AG04449 (cell line): ENCODE results near the gene NR1H2.
"Not testable (repeated sequence)": the region's sequence is repeated elsewhere in the genome, so short reads cannot be mapped to it uniquely, and the experiment has no call there.

Experiments
- CTCF ChIA-PET: fragments of 350-600 bp; formaldehyde crosslinking; extraction: SDS; loops from one replicate; lab custom pipeline; 2021; ENCODE audit warnings: antibody characterized with exemption; lab: Yijun Ruan, JAX
- POLR2A ChIA-PET: fragments of 400-600, 350-600 bp; formaldehyde crosslinking; extraction: SDS; loops from one replicate; lab custom pipeline; 2020; ENCODE audit warnings: antibody characterized with exemption, inconsistent platforms; lab: Yijun Ruan, JAX
- DNase-seq: peaks from one replicate; pipeline ENCODE4 v3.0.0-alpha.2; 2010; ENCODE audit warnings: low read depth, low spot score
- H3K4me3 ChIP-seq: 2 replicates; pipeline ENCODE4 v1.5.1; 2011; ENCODE audit warnings: low read depth, mild to moderate bottlenecking, control low read depth, low read length
- TF ChIP-seq, protein P1 (sequence below): IDR thresholded peaks from one replicate; pipeline ENCODE4 v1.5.1; 2011; ENCODE audit warnings: mild to moderate bottlenecking, moderate library complexity, low read length, control low read depth, inconsistent platforms; ENCODE audit not compliant: insufficient read depth; ENCODE audit errors: missing control alignments

Gene NR1H2

DNA sequence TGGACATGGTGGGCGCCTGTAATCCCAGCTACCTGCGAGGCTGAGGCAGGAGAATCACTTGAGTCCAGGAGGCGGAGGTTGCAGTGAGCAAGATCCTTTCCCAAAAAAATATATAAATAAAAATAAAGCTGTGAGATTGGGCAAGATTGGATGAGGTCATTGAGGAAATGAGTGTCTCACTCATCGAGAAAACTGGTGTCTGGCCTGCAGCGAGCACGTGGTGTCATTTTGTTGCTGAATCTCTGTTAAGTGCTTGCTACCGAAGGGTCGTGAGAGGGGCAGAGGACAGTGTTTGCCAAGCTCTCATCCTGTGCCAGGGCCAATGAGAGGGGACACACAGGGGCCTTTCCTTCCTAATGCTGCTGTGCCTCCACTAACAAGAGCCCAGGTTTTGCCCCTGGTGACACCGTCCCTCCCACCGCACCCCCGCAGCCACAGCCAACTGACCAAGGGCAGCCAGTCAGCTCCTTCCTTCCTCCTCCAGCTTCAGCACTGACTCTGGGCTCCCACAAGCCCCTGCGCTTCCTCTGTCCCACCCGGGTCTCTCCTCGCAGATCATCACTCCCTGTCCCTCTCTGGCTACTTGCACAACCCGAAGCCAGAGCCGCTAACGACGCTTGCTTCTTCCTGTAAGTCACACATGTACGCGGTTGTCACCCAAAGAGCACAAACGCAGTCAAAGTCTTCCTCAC, 11.1 kb downstream of the NR1H2 start:
- TF ChIP-seq, protein P1, sequence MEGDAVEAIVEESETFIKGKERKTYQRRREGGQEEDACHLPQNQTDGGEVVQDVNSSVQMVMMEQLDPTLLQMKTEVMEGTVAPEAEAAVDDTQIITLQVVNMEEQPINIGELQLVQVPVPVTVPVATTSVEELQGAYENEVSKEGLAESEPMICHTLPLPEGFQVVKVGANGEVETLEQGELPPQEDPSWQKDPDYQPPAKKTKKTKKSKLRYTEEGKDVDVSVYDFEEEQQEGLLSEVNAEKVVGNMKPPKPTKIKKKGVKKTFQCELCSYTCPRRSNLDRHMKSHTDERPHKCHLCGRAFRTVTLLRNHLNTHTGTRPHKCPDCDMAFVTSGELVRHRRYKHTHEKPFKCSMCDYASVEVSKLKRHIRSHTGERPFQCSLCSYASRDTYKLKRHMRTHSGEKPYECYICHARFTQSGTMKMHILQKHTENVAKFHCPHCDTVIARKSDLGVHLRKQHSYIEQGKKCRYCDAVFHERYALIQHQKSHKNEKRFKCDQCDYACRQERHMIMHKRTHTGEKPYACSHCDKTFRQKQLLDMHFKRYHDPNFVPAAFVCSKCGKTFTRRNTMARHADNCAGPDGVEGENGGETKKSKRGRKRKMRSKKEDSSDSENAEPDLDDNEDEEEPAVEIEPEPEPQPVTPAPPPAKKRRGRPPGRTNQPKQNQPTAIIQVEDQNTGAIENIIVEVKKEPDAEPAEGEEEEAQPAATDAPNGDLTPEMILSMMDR: no peak
- no peak for DNase-seq
- no peak overlapping the region for H3K4me3 ChIP-seq
- ChIA-PET CTCF (interaction anchor here (1.5 to 1.9 kb wide), 3 partner anchors 28 to 73 kb away, joined by 4 to 6 read pairs (median 5); no protein-coding TSS in a partner anchor), POLR2A (no interaction called here)

DNA sequence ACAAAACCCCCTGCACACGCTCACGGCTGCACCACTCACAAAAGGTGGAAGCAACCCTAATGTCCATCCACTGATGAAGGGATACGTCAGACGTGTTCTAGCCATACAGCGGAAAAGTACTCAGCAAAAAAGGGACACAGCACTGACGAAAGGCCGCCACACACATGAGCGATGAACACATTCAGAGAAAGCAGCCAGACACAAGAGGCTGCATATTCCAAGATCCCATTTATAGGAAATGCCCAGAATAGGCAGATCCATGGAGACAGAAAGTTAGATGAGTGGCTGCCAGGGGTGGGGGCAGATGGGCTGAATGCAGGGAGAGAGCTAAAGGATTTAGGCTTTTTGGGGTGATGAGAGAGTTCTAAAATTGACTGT, 11.6 kb downstream of the NR1H2 start:
- ChIA-PET POLR2A (no interaction called here), CTCF (interaction anchor here (1.3 kb wide), 1 partner anchor 73 kb away, joined by 3 read pairs; no protein-coding TSS in a partner anchor)
- no peak overlapping the region for H3K4me3 ChIP-seq
- TF ChIP-seq, protein P1: no peak
- DNase-seq: no peak

DNA sequence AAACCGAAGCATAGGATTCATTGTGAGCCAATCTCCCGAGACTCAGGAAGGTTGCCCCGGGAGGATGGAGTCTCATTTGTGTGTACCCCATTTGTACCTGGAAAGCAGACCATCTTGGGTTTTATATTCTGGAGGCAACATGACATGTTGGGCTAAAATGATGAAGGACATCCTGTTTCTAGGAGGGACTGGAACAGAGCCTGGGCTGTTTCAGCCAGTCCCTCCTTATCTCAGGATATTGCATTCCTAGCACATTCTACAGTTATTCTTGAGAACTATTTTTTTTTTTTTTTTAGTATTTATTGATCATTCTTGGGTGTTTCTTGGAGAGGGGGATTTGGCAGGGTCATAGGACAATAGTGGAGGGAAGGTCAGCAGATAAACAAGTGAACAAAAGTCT, 14.0 kb downstream of the NR1H2 start:
- CTCF ChIA-PET, POLR2A ChIA-PET, H3K4me3 ChIP-seq, DNase-seq: not testable (repeated sequence)

DNA sequence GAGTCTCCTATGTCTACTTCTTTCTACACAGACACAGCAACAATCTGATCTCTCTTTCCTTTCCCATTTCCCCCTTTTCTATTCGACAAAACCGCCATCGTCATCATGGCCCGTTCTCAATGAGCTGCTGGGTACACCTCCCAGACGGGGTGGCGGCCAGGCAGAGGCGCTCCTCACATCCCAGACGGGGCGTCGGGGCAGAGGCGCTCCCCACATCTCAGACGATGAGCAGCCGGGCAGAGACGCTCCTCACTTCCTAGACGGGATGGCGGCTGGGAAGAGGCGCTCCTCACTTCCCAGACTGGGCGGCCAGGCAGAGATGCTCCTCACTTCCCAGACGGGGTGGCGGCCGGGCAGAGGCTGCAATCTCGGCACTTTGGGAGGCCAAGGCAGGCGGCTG, 14.7 kb downstream of the NR1H2 start:
- H3K4me3 ChIP-seq, CTCF ChIA-PET, DNase-seq, POLR2A ChIA-PET: not testable (repeated sequence)

DNA sequence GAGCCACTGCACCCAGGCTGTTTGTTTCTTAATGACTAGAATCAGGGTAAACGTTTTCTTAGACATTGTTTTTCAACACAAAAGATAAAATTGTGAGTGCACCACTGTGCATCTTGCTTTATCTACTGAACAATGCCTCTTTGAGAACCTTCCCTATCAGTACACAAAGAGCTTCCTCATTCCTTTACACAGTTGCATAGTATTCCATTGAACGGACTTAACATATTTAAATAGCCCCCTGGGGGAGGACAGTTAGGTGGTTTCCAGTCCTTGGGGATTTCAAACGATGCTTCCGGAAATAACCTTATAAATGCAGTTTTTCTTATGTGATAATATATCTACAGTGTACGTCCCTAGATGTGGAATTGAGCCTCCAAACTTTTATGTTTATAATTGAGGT, 16.5 kb downstream of the NR1H2 start:
- TF ChIP-seq, protein P1: no peak
- ChIA-PET POLR2A (no interaction called here), CTCF (no interaction called here)
- no peak overlapping the region for H3K4me3 ChIP-seq
- no peak for DNase-seq

DNA sequence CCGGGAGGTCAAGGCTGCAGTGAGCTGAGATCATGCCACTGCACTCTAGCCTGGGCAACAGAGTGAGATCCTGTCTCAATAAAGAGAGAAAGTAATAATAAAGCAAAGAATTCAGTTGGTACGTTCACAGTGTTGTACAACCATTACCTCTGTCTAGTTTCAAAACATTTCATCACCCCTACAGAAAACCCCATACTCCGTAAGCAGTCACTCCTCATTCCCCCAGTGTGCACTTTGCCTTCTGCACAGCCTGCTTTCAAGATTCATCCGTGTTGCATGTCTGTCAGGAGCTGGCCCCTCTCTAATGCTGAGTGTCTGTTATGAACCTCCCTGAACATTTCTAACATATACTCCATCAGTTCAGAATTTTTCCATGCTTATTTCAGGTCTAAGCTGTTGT, 17.3 kb downstream of the NR1H2 start:
- TF ChIP-seq, protein P1: no peak
- ChIA-PET POLR2A (no interaction called here), CTCF (no interaction called here)
- no peak overlapping the region for H3K4me3 ChIP-seq
- no peak for DNase-seq

DNA sequence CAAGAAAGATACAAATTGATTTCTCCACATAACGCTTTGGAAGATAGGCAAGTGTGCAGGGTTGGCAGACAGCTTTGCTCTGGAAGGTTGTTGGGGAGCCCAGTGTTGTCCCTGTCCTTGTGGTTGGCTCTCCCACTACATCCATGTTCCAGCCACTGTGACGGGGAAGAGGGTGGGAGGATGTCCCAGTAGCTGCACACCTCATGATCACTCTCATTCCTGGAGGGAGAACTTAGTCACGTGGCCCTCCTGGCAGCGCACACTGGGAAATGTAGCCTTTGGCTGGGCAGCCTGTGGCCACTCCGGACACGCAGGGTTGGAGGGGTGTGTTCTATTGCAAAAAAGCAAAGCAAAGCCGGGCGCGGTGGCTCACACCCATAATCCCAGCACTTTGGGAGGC, 17.8 kb downstream of the NR1H2 start:
- TF ChIP-seq, protein P1: no peak
- CTCF ChIA-PET: no interaction called here
- DNase-seq: no peak
- H3K4me3 ChIP-seq: no peak overlapping the region
- POLR2A ChIA-PET: no interaction called here
